Mucosa of rectum (tissue), 2 donors: ENCODE measurements around the gene MEPCE.

Source experiments
- H3K27ac ChIP-seq, 2 donors: one replicate each; pipeline ENCODE4 v1.7.0; 2013; ENCODE audit warnings: inconsistent platforms in 2 of 2, low read depth in 2 of 2, low read length in 2 of 2
- H3K27me3 ChIP-seq, 2 donors: one replicate each; pipeline ENCODE4 v1.7.0; 2013; ENCODE audit warnings: low read length in 2 of 2; ENCODE audit not compliant: control insufficient read depth in 2 of 2, insufficient read depth in 2 of 2
- H3K36me3 ChIP-seq, 2 donors: one replicate each; pipeline ENCODE4 v1.7.0; 2013; ENCODE audit warnings: low read length in 2 of 2; ENCODE audit not compliant: control insufficient read depth in 2 of 2, insufficient read depth in 2 of 2
- H3K4me1 ChIP-seq, 2 donors: one replicate each; pipeline ENCODE4 v1.7.0; 2013; ENCODE audit warnings: low read length in 2 of 2, mild to moderate bottlenecking in 1 of 2; ENCODE audit not compliant: control insufficient read depth in 2 of 2, insufficient read depth in 2 of 2
- H3K4me3 ChIP-seq, 2 donors: one replicate each; pipeline ENCODE4 v1.7.0; 2013; ENCODE audit warnings: low read length in 2 of 2
- H3K9ac ChIP-seq, 2 donors: one replicate each; pipeline ENCODE4 v1.7.0; 2013; ENCODE audit warnings: low read length in 2 of 2, low read depth in 1 of 2, mild to moderate bottlenecking in 1 of 2
- H3K9me3 ChIP-seq, 2 donors: one replicate each; pipeline ENCODE4 v1.7.0; 2013; ENCODE audit warnings: low read length in 2 of 2; ENCODE audit not compliant: control insufficient read depth in 2 of 2
- donor health status: healthy.
- donor health status: Normal muscosa, but diverticular disease.

MEPCE gene

DNA sequence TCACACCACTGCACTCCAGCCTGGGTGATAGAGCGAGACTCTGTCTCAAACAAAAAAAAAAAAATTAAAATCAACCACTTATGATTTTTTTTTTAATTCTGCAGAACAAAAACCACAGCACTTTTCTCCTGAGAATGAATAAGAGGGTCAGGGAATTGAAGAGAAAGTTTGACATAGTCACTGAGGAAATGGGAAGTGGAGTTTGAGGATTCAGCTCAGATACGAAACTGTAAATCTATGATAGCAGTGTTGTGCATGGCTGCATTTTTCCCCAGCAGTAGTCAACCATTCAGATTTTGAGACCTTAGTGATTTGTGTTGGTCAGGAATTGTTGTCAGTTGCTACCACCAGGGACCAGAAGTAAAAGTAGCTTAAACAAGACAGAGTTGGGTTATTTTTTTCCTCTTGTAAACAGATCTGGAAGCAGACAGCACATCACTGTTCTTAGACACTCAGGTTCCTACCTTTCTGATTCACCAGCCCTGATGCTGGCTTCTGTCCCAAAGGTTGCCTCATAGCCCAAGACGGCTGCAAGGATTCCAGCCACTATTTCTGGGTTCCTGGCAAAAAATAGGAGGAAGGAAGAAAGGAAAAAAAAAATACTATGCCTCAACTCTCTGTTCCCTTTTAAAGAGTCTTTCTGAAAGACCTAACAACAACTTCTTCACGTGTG is 36.3 kb upstream of the MEPCE start:
- Histone ChIP-seq H3K36me3 (no peaks in the 10 kb centered on the region), H3K9ac (no peak overlapping the region), H3K27me3 (no peaks in the 10 kb centered on the region), H3K27ac (no peak overlapping the region), H3K4me3 (no peak overlapping the region), H3K9me3 (no peaks in the 10 kb centered on the region), H3K4me1 (peaks cover 0 to 3% of the 10 kb centered on the region in 2 donors)

GRCh38 chr7:100394077-100394476 is 35.6 kb upstream of the MEPCE start:
- H3K4me1 ChIP-seq, result peaks cover 0 to 3% of the 10 kb centered on the region in 2 donors
- H3K9ac ChIP-seq, result no peak overlapping the region
- H3K36me3 ChIP-seq, result no peaks in the 10 kb centered on the region
- no peaks in the 10 kb centered on the region for H3K9me3 ChIP-seq
- H3K27me3 ChIP-seq, result no peaks in the 10 kb centered on the region
- no peak overlapping the region for H3K4me3 ChIP-seq
- no peak overlapping the region for H3K27ac ChIP-seq

DNA sequence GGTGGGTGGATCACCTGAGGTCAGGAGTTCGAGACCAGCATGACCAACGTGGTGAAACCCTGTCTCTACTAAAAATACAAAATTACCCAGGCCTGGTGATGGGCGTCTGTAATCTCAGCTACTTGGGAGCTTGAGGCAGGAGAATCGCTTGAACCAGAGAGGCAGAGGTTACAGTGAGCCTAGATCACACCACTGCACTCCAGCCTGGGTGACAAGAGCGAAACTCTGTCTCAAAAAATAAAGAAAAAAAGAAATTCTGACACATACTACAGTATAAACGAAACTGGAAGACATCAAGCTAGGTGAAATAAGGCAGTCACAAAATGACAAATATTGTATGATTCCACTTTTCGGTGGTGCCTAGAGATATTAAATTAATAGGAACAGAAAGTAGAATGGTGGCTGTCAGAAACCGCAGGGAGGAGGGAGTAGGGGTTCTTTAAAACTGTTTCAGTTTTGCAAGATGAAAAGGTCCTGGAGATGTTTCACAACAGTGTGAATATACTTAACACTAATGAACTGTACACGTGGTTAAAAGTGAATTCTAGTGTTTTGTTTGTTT is 33.1 kb upstream of the MEPCE start:
- Histone ChIP-seq H3K27me3 (no peaks in the 10 kb centered on the region), H3K36me3 (no peaks in the 10 kb centered on the region), H3K9ac (no peak overlapping the region), H3K4me1 (peaks cover 0 to 3% of the 10 kb centered on the region in 2 donors), H3K4me3 (no peak overlapping the region), H3K27ac (peak overlapping the region in 1 of 2 donors; percentile 58), H3K9me3 (no peaks in the 10 kb centered on the region)

DNA sequence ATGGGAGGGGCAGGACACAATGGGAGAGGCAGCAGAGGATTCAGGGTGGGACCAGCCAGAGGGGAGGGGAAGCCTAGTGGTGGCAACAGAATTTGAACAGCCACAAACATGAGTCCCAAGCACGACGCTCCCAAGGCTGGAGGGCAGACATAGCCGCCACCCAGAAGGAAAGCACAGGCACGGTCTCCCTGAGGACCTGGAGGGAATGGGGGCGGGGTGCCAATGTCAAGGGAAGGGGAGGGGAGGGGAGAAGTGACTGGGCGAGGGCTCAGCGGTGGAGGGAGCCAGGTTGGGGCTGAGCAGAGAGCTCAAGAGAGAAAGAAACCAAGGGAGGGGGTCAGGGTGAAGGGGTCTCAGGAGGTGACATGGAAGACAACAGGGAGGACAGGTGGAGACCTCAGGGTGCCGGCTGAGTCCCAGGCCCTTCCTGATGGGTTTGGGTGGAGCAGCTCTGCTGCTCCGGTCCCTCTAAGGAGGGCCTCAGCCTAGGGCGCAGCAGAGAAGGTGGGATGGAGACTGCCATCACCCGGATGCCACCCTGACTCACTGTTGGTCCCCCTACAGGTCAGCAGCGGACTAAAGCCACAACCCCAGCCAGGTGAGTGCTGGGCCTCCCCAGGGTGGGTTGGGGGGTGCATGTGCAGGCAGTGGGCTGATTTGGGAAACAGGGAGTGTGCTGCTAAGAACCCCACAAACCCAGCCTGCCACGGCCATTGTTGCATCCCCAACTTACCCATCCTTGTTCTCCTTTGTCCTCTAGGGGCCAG is 32.1 kb upstream of the MEPCE start:
- Histone ChIP-seq H3K4me1 (peaks cover 0 to 3% of the 10 kb centered on the region in 2 donors), H3K4me3 (no peak overlapping the region), H3K27ac (peak overlapping the region in 1 of 2 donors; percentile 16), H3K36me3 (no peaks in the 10 kb centered on the region), H3K9ac (no peak overlapping the region), H3K27me3 (no peaks in the 10 kb centered on the region), H3K9me3 (no peaks in the 10 kb centered on the region)

GRCh38 chr7:100398239-100398638 is 31.4 kb upstream of the MEPCE start:
- no peaks in the 10 kb centered on the region for H3K27me3 ChIP-seq
- no peak overlapping the region for H3K9ac ChIP-seq

GRCh38 chr7:100400041-100400440 is 29.6 kb upstream of the MEPCE start:
- no peaks in the 10 kb centered on the region for H3K9me3 ChIP-seq
- H3K4me1 ChIP-seq, result peaks cover 0 to 3% of the 10 kb centered on the region in 2 donors
- no peak overlapping the region for H3K4me3 ChIP-seq
- no peak overlapping the region for H3K27ac ChIP-seq
- H3K36me3 ChIP-seq, result no peaks in the 10 kb centered on the region
- H3K27me3 ChIP-seq, result no peaks in the 10 kb centered on the region
- H3K9ac ChIP-seq, result no peak overlapping the region

More at GRCh38 chr7:100398239-100398638, 31.4 kb upstream of the MEPCE start:
- Histone ChIP-seq H3K27ac (no peak overlapping the region), H3K4me1 (peaks cover 0 to 3% of the 10 kb centered on the region in 2 donors), H3K4me3 (no peak overlapping the region), H3K9me3 (no peaks in the 10 kb centered on the region), H3K36me3 (no peaks in the 10 kb centered on the region)

- Histone ChIP-seq H3K4me3 (no peak overlapping the region), H3K27me3 (no peaks in the 10 kb centered on the region), H3K36me3 (no peaks in the 10 kb centered on the region), H3K9me3 (no peaks in the 10 kb centered on the region), H3K27ac (no peak overlapping the region), H3K9ac (no peak overlapping the region), H3K4me1 (peaks cover 0 to 3% of the 10 kb centered on the region in 2 donors)
These were observed 29.0 kb upstream of the MEPCE start for GRCh38 chr7:100400656-100401055.

DNA sequence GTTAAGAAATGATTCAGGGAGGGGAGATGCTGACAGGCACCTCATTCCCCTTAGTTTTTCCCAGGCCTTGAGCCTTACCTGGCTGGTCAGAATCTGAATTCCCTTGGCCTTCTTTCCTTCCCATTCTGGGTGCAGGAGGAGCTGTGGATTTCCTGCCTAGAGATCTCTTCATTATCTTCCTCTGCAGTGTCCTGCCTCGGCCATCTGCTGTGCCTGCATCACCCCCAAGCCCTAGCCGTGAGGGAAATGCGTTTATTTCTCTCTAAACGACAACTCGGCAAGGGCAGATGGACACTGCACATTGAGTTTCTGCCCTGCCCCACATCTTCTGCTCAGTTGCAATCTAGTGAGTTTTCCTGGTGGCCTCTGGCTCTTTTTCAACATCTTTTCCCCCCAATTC is 27.8 kb upstream of the MEPCE start:
- Histone ChIP-seq H3K4me3 (no peak overlapping the region), H3K36me3 (no peaks in the 10 kb centered on the region), H3K27ac (no peak overlapping the region), H3K27me3 (no peaks in the 10 kb centered on the region), H3K4me1 (peaks cover 0 to 3% of the 10 kb centered on the region in 2 donors), H3K9me3 (no peaks in the 10 kb centered on the region), H3K9ac (no peak overlapping the region)

DNA sequence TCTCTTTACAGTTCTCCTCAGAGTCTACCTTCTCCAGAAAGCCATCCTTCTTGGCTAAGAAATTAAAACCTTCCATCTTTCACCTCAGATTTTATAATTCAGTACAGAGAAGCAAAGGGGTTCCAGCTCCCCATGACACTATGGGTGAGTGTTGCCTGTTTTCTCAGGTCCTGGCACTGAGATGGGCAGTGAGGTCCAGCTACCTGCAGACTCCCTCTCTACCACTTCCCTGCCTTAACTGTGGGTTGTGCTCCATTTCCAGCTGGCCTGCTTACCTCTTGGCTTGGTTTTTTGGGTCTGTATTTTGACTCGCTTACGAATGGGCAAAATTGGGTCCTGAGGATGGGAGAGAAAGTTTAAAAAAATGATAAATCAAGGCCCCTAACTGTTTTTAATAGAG is 27.4 kb upstream of the MEPCE start:
- Histone ChIP-seq H3K4me3 (no peak overlapping the region), H3K4me1 (no peaks in the 10 kb centered on the region), H3K27ac (no peak overlapping the region), H3K27me3 (no peaks in the 10 kb centered on the region), H3K9ac (no peak overlapping the region), H3K36me3 (no peaks in the 10 kb centered on the region), H3K9me3 (no peaks in the 10 kb centered on the region)

DNA sequence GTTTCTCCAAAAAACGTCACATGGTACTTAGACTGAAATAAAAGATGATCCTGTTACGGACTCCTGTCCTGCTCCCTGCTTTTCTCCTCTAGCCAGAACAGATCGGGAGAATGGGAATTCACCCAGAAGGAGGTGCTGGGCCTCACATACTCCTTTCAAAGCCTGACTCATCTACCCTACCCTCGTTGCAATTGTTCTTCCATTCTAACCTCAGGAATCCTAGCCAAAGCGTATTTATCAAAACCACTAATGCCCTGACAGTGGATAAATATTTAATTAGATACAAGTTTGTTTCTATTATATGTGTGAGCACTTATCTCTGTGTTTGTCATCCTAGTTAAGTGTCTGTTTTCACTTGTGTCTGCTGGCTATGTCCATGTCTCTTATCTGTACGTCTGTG is 22.9 kb upstream of the MEPCE start:
- Histone ChIP-seq H3K4me1 (no peaks in the 10 kb centered on the region), H3K27me3 (no peaks in the 10 kb centered on the region), H3K9ac (no peak overlapping the region), H3K36me3 (no peaks in the 10 kb centered on the region), H3K27ac (no peak overlapping the region), H3K4me3 (no peak overlapping the region), H3K9me3 (no peaks in the 10 kb centered on the region)
